GM12878 (cell line): ENCODE measurements around the gene ADK. TPM values are rescaled to one million over a fixed set of nuclear protein-coding genes. Genes with fewer than 3 reads are reported as not detected.

Experiments used
- ATAC-seq: fragments of 200-7000 bp; cut with Tn5 transposase; 3 replicates; pipeline ENCODE4 v1.9.1; 2020; ENCODE audit warnings: mild to moderate bottlenecking, moderate library complexity
- BruUV-seq: library from RNA; stranded (reverse); fragments of 400-500 nt; replicated peaks from 2 replicates; lab custom pipeline; 2021; lab: Mats Ljungman, UMichigan
- CTCF ChIA-PET: fragments of 300-600 bp; sonication (Branson Sonifier 250); formaldehyde crosslinking; extraction: SDS; loops from one replicate; lab custom pipeline; 2021; ENCODE audit warnings: inconsistent platforms; lab: Yijun Ruan, JAX
- POLR2A ChIA-PET: fragments of 350-600 bp; formaldehyde crosslinking; extraction: SDS; loops from one replicate; lab custom pipeline; 2021; ENCODE audit warnings: inconsistent platforms; lab: Charles Lee
- RAD21 ChIA-PET: fragments of 300-600 bp; sonication (Branson Sonifier 250); formaldehyde crosslinking; loops from one replicate; lab custom pipeline; 2023; ENCODE audit warnings: antibody characterized with exemption; ENCODE audit not compliant: unreplicated experiment; lab: Charles Lee
- SMC1A ChIA-PET: fragments of 300-600 bp; sonication (Branson Sonifier 250); formaldehyde crosslinking; loops from one replicate; lab custom pipeline; 2023; ENCODE audit not compliant: unreplicated experiment, uncharacterized antibody; lab: Charles Lee
- DNase-seq: peaks from one replicate; pipeline ENCODE4 v3.0.0-alpha.2; 2011; ENCODE audit warnings: low read depth, low spot score
- FAIRE-seq: peaks from 3 replicates; lab custom pipeline; 2011; peaks lifted over from hg19 to GRCh38; lab: Jason Lieb, UNC
- H2AFZ ChIP-seq: 2 replicates; pipeline ENCODE4 v1.6.0; 2011; ENCODE audit warnings: low read depth, low read length, control low read depth; ENCODE audit not compliant: control insufficient read depth
- H3K27ac ChIP-seq: 2 replicates; pipeline ENCODE4 v1.5.1; 2011; ENCODE audit warnings: control low read depth; ENCODE audit not compliant: control insufficient read depth, insufficient read depth
- H3K27me3 ChIP-seq, 2 experiments: replicated peaks in 1 of 2; 2 replicates each; pipeline versions ENCODE4 v1.6.0 to v1.6.1; 2011; ENCODE audit warnings: low read length in 1 of 2; ENCODE audit not compliant: control insufficient read depth in 2 of 2, insufficient read depth in 2 of 2
- H3K36me3 ChIP-seq, 2 experiments: 2 replicates each; pipeline ENCODE4 v1.5.1; 2011; ENCODE audit warnings: low read length in 1 of 2; ENCODE audit not compliant: control insufficient read depth in 2 of 2, insufficient read depth in 2 of 2
- H3K4me1 ChIP-seq: 2 replicates; pipeline ENCODE4 v1.6.1; 2011; ENCODE audit warnings: mild to moderate bottlenecking, low read length, moderate library complexity, mixed read lengths; ENCODE audit not compliant: control insufficient read depth, insufficient read depth
- H3K4me2 ChIP-seq: 2 replicates; pipeline ENCODE4 v1.6.0; 2011; ENCODE audit warnings: control low read depth; ENCODE audit not compliant: control insufficient read depth, insufficient read depth
- H3K4me3 ChIP-seq: fragments of 200-600 bp; sonication (generic); 2 replicates; pipeline ENCODE4 v1.5.1; 2016
- H3K79me2 ChIP-seq: 2 replicates; pipeline ENCODE4 v1.6.0; 2011; ENCODE audit warnings: low read length; ENCODE audit not compliant: control insufficient read depth, insufficient read depth
- H3K9ac ChIP-seq: 2 replicates; pipeline ENCODE4 v1.8.0; 2011; ENCODE audit warnings: low read length, control low read depth, mixed read lengths; ENCODE audit not compliant: control insufficient read depth, insufficient read depth
- H3K9me3 ChIP-seq: replicated peaks from 3 replicates; pipeline ENCODE4 v1.5.1; 2011; ENCODE audit warnings: mild to moderate bottlenecking, low read length; ENCODE audit not compliant: control insufficient read depth, insufficient read depth
- H4K20me1 ChIP-seq: 2 replicates; pipeline ENCODE4 v1.6.0; 2011; ENCODE audit not compliant: control insufficient read depth, insufficient read depth
- CBX3 ChIP-seq: fragments of 200-600 bp; sonication (generic); IDR thresholded peaks from 2 replicates; pipeline ENCODE4 v1.6.1; 2016; ENCODE audit warnings: low read depth, borderline replicate concordance
- CEBPB ChIP-seq, 2 experiments: fragments of 150-350 bp in 1 of 2; IDR thresholded peaks; 2 replicates each; pipeline ENCODE4 v1.6.1; 2012 to 2014; ENCODE audit warnings: low read depth in 2 of 2, low read length in 2 of 2, borderline replicate concordance in 1 of 2, inconsistent platforms in 1 of 2
- EP300 ChIP-seq, 2 experiments: fragments of 150-350 bp in 1 of 2; IDR thresholded peaks; 2 replicates each; pipeline ENCODE4 v1.6.1; 2011 to 2012; ENCODE audit warnings: low read depth in 2 of 2, low read length in 2 of 2, borderline replicate concordance in 1 of 2, improper control_type of control experiment in 1 of 2, inconsistent platforms in 1 of 2; ENCODE audit not compliant: control insufficient read depth in 1 of 2
- IKZF1 ChIP-seq: fragments of 450-650 bp; conservative IDR thresholded peaks from 2 replicates; pipeline ENCODE4 v1.6.1; 2017; ENCODE audit warnings: antibody characterized with exemption, mild to moderate bottlenecking
- MEF2A ChIP-seq: IDR thresholded peaks from 2 replicates; pipeline ENCODE4 v1.6.1; 2011; ENCODE audit warnings: low read depth, mild to moderate bottlenecking, low read length, moderate library complexity; ENCODE audit not compliant: insufficient read depth
- MEF2B ChIP-seq: fragments of 450-650 bp; IDR thresholded peaks from 2 replicates; pipeline ENCODE4 v1.6.1; 2018; ENCODE audit warnings: mild to moderate bottlenecking, moderate library complexity; ENCODE audit not compliant: partially characterized antibody, poor library complexity, severe bottlenecking
- NFYB ChIP-seq: IDR thresholded peaks from 2 replicates; pipeline ENCODE4 v1.6.1; 2011; ENCODE audit warnings: low read depth, mild to moderate bottlenecking, low read length, improper control_type of control experiment, moderate library complexity; ENCODE audit not compliant: insufficient read depth
- RAD51 ChIP-seq: fragments of 450-650 bp; IDR thresholded peaks from 2 replicates; pipeline ENCODE4 v1.6.1; 2016; ENCODE audit warnings: moderate library complexity, mild to moderate bottlenecking, inconsistent platforms
- RBBP5 ChIP-seq: fragments of 200-600 bp; sonication (generic); conservative IDR thresholded peaks from 2 replicates; pipeline ENCODE4 v1.6.1; 2016
- RCOR1 ChIP-seq: conservative IDR thresholded peaks from 2 replicates; pipeline ENCODE4 v1.6.1; 2012; ENCODE audit warnings: low read depth, low read length, improper control_type of control experiment
- SREBF1 ChIP-seq: IDR thresholded peaks from 2 replicates; pipeline ENCODE4 v1.6.1; 2012; ENCODE audit warnings: mild to moderate bottlenecking, low read length
- TBL1XR1 ChIP-seq: IDR thresholded peaks from 2 replicates; pipeline ENCODE4 v1.6.1; 2012; ENCODE audit warnings: low read depth, low read length, improper control_type of control experiment
- YY1 ChIP-seq: IDR thresholded peaks from 2 replicates; pipeline ENCODE4 v1.6.1; 2011; ENCODE audit warnings: low read depth, mild to moderate bottlenecking, low read length
- WGBS: methylation state at CpG from one replicate; pipeline ENCODE4 v1.1.6; 2016; ENCODE audit warnings: low lambda C conversion rate; ENCODE audit not compliant: insufficient replicate concordance, insufficient coverage; ENCODE audit errors: missing lambda C conversion rate; 5-methylcytosine and 5-hydroxymethylcytosine counted together
- in situ Hi-C: fragments of 300-500 bp; cut with MboI; formaldehyde crosslinking; loops from 9 replicates; pipeline ENCODE4 v1.14.3; 2018; ENCODE audit warnings: mixed read lengths
- intact Hi-C: fragments of 100-400 bp; cut with micrococcal nuclease; formaldehyde crosslinking; loops from one replicate; pipeline ENCODE4 v1.14.2; 2022; ENCODE audit not compliant: unreplicated experiment
- polyA plus RNA-seq, 11 experiments: library from polyadenylated mRNA; depleted of rRNA in 4 of 11; unstranded in 6 of 11; stranded (reverse) in 5 of 11; fragments of >200 nt; fragmentation: Nextera tagmentation in 4 of 11; fragmentation: Illumina TruSeq in 1 of 11; extraction: Ambion mirVana in 4 of 11; extraction: Trizol in 1 of 11; gene quantifications; 1 replicate in 1 of 11; 2 replicates in 10 of 11; pipeline versions ENCODE4 v1.2.1 to v1.2.3, GENCODE V29; 2011 to 2016; ENCODE audit warnings: inconsistent platforms in 2 of 11, missing spikeins in 2 of 11, low read depth in 1 of 11
- total RNA-seq, 4 experiments: library from RNA; depleted of rRNA in 3 of 4; stranded (reverse); fragments of >200 nt in 3 of 4; fragmentation: Illumina TruSeq in 1 of 4; extraction: Trizol in 1 of 4; gene quantifications; 2 replicates each; pipeline versions ENCODE4 v1.2.1 to v1.2.3, GENCODE V29; 2013 to 2021
- TF ChIP-seq, protein P1 (sequence below): IDR thresholded peaks from 2 replicates; pipeline ENCODE4 v1.6.1; 2011; ENCODE audit warnings: low read depth, low read length, improper control_type of control experiment, borderline replicate concordance
- TF ChIP-seq, protein P2 (sequence below): fragments of 450-650 bp; IDR thresholded peaks from 2 replicates; pipeline ENCODE4 v1.6.1; 2017; ENCODE audit warnings: mild to moderate bottlenecking, moderate library complexity
- TF ChIP-seq, protein P3 (sequence below): fragments of 450-650 bp; IDR thresholded peaks from 2 replicates; pipeline ENCODE4 v1.6.1; 2017; ENCODE audit warnings: mild to moderate bottlenecking, moderate library complexity

ADK gene
- total and polyA plus RNA-seq, 10 of the 15 experiments (the other 5 are each of a cell fraction or from before 2014, with no cell fraction given): 42.0 to 151 (median 81.6) TPM

DNA sequence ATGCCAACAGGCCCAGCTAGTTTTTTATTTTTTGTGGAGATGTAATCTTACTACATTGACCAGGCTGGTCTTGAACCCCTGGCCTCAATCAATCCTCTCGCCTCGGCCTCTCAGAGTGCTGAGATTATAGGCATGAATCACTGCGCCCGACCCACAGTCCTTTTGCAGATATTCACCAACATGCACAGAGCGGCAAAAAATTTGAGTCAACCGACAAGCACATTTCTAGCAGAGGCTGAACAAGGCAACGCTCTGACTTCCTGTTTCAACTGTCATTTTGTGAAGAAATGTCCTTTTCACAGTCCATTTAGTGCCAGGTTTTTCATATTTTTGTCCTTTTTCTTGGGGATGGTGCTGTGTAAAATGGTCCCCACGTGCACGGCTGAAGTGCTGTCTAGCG lies 604.3 kb downstream of the ADK start:
- FAIRE-seq: no peak
- BruUV-seq: no TSS peak
- CTCF ChIA-PET: interaction anchor here (4.5 kb wide), 1 partner anchor 16 kb away, joined by 16 read pairs; no protein-coding TSS in a partner anchor
- TF ChIP-seq CBX3 (no peak), CEBPB (IDR thresholded peaks at IDR 0.05; ENCODE audit: borderline replicate concordance in 1 of 2, low read depth in 2 of 2, low read length in 2 of 2) (no peak), EP300 (IDR thresholded peaks at IDR 0.05; ENCODE audit: borderline replicate concordance in 1 of 2, control insufficient read depth in 1 of 2, low read depth in 2 of 2, low read length in 2 of 2) (no peak), RCOR1 (no peak), NFYB (no peak), RBBP5 (no peak), RAD51 (no peak), IKZF1 (no peak), YY1 (no peak), MEF2A (no peak), TBL1XR1 (no peak), MEF2B (no peak), SREBF1 (no peak)
- TF ChIP-seq, protein P1, sequence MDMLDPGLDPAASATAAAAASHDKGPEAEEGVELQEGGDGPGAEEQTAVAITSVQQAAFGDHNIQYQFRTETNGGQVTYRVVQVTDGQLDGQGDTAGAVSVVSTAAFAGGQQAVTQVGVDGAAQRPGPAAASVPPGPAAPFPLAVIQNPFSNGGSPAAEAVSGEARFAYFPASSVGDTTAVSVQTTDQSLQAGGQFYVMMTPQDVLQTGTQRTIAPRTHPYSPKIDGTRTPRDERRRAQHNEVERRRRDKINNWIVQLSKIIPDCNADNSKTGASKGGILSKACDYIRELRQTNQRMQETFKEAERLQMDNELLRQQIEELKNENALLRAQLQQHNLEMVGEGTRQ: no peak
- TF ChIP-seq, protein P2, sequence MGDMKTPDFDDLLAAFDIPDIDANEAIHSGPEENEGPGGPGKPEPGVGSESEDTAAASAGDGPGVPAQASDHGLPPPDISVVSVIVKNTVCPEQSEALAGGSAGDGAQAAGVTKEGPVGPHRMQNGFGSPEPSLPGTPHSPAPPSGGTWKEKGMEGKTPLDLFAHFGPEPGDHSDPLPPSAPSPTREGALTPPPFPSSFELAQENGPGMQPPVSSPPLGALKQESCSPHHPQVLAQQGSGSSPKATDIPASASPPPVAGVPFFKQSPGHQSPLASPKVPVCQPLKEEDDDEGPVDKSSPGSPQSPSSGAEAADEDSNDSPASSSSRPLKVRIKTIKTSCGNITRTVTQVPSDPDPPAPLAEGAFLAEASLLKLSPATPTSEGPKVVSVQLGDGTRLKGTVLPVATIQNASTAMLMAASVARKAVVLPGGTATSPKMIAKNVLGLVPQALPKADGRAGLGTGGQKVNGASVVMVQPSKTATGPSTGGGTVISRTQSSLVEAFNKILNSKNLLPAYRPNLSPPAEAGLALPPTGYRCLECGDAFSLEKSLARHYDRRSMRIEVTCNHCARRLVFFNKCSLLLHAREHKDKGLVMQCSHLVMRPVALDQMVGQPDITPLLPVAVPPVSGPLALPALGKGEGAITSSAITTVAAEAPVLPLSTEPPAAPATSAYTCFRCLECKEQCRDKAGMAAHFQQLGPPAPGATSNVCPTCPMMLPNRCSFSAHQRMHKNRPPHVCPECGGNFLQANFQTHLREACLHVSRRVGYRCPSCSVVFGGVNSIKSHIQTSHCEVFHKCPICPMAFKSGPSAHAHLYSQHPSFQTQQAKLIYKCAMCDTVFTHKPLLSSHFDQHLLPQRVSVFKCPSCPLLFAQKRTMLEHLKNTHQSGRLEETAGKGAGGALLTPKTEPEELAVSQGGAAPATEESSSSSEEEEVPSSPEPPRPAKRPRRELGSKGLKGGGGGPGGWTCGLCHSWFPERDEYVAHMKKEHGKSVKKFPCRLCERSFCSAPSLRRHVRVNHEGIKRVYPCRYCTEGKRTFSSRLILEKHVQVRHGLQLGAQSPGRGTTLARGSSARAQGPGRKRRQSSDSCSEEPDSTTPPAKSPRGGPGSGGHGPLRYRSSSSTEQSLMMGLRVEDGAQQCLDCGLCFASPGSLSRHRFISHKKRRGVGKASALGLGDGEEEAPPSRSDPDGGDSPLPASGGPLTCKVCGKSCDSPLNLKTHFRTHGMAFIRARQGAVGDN: no peak
- TF ChIP-seq, protein P3, sequence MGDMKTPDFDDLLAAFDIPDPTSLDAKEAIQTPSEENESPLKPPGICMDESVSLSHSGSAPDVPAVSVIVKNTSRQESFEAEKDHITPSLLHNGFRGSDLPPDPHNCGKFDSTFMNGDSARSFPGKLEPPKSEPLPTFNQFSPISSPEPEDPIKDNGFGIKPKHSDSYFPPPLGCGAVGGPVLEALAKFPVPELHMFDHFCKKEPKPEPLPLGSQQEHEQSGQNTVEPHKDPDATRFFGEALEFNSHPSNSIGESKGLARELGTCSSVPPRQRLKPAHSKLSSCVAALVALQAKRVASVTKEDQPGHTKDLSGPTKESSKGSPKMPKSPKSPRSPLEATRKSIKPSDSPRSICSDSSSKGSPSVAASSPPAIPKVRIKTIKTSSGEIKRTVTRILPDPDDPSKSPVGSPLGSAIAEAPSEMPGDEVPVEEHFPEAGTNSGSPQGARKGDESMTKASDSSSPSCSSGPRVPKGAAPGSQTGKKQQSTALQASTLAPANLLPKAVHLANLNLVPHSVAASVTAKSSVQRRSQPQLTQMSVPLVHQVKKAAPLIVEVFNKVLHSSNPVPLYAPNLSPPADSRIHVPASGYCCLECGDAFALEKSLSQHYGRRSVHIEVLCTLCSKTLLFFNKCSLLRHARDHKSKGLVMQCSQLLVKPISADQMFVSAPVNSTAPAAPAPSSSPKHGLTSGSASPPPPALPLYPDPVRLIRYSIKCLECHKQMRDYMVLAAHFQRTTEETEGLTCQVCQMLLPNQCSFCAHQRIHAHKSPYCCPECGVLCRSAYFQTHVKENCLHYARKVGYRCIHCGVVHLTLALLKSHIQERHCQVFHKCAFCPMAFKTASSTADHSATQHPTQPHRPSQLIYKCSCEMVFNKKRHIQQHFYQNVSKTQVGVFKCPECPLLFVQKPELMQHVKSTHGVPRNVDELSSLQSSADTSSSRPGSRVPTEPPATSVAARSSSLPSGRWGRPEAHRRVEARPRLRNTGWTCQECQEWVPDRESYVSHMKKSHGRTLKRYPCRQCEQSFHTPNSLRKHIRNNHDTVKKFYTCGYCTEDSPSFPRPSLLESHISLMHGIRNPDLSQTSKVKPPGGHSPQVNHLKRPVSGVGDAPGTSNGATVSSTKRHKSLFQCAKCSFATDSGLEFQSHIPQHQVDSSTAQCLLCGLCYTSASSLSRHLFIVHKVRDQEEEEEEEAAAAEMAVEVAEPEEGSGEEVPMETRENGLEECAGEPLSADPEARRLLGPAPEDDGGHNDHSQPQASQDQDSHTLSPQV: no peak

More for the DNA sequence above, 604.3 kb downstream of the ADK start:
- no peaks in the 10 kb centered on the region for H4K20me1 ChIP-seq
- RAD21 ChIA-PET: no interaction called here
- no peak overlapping the region for H3K9ac ChIP-seq
- no peak for DNase-seq
- H3K9me3 ChIP-seq: no peaks in the 10 kb centered on the region
- no peak overlapping the region for H3K4me3 ChIP-seq
- H2AFZ ChIP-seq: no peak overlapping the region
- in situ Hi-C loops: no loop called here
- WGBS: 94% methylated on average over 10 of the region's 10 CpGs
- no peaks in the 10 kb centered on the region for H3K79me2 ChIP-seq
- intact Hi-C loops: no loop called here
- H3K36me3 ChIP-seq: no peaks in the 10 kb centered on the region
- H3K27me3 ChIP-seq: no peaks in the 10 kb centered on the region
- no peak overlapping the region for H3K4me2 ChIP-seq
- SMC1A ChIA-PET: interaction anchor here (6.1 kb wide), 1 partner anchor 264 kb away, joined by 42 read pairs; no protein-coding TSS in a partner anchor
- POLR2A ChIA-PET: no interaction called here
- no peak overlapping the region for H3K27ac ChIP-seq
- peaks cover 4% of the 10 kb centered on the region; the same call in 1 of the 2 replicates for H3K4me1 ChIP-seq
- ATAC-seq: no peak
